SK-N-MC (cell line): Measurements from ENCODE around the gene IMP4.
A peak's percentile ranks its signal among the peaks of the same experiment; 100 is the strongest.
"Not testable (repeated sequence)": the region's sequence is repeated elsewhere in the genome, so short reads cannot be mapped to it uniquely, and the experiment has no call there.

ENCODE experiments used
- DNase-seq: peaks from one replicate; pipeline ENCODE4 v3.0.0-alpha.2; 2011; ENCODE audit warnings: low read depth, low spot score
- H3K27ac ChIP-seq: fragments of 200-600 bp; sonication (generic); 2 replicates; pipeline ENCODE4 v1.5.1; 2016; ENCODE audit warnings: mixed run types
- H3K36me3 ChIP-seq: fragments of 200-600 bp; sonication (generic); 2 replicates; pipeline ENCODE4 v1.6.1; 2017; ENCODE audit warnings: antibody characterized with exemption, low read length, mixed read lengths; ENCODE audit not compliant: insufficient read depth
- H3K4me3 ChIP-seq: fragments of 200-600 bp; sonication (generic); 2 replicates; pipeline ENCODE4 v1.5.1; 2016
- H3K9ac ChIP-seq: fragments of 200-600 bp; sonication (generic); 2 replicates; pipeline ENCODE4 v1.8.0; 2017; ENCODE audit warnings: mixed run types, mixed read lengths; ENCODE audit not compliant: insufficient read length
- H3K9me3 ChIP-seq: fragments of 200-600 bp; sonication (generic); 2 replicates; pipeline ENCODE4 v1.6.1; 2017; ENCODE audit warnings: low read depth, mild to moderate bottlenecking, antibody characterized with exemption, low read length, moderate library complexity, mixed read lengths
- EZH2 ChIP-seq: fragments of 200-600 bp; sonication (generic); IDR thresholded peaks from one replicate; pipeline ENCODE4 v1.6.1; 2017; ENCODE audit warnings: antibody characterized with exemption
- FOXP2 ChIP-seq: optimal IDR thresholded peaks from 2 replicates; pipeline ENCODE3; 2011; ENCODE audit warnings: mild to moderate bottlenecking, moderate library complexity; ENCODE audit not compliant: insufficient read depth; ENCODE audit errors: extremely low read length, control extremely low read depth
- POLR2AphosphoS5 ChIP-seq: IDR thresholded peaks from 2 replicates; pipeline ENCODE4 v1.6.1; 2012; ENCODE audit warnings: mild to moderate bottlenecking, low read depth, low read length, borderline replicate concordance

Gene IMP4

GRCh38 chr2:130313812-130314334, 28.8 kb upstream of the IMP4 start:
- Histone ChIP-seq H3K9ac (no peak overlapping the region), H3K27ac (no peak overlapping the region), H3K36me3 (no peaks in the 10 kb centered on the region), H3K4me3 (no peak overlapping the region), H3K9me3 (no peaks in the 10 kb centered on the region)
- TF ChIP-seq FOXP2 (no peak), EZH2 (no peak), POLR2AphosphoS5 (no peak)
- DNase-seq: no peak

- Histone ChIP-seq H3K27ac (no peak overlapping the region), H3K4me3 (no peak overlapping the region), H3K36me3 (no peaks in the 10 kb centered on the region), H3K9ac (no peak overlapping the region), H3K9me3 (no peaks in the 10 kb centered on the region)
- no peak for DNase-seq
- TF ChIP-seq FOXP2: no peak
- TF ChIP-seq EZH2: no peak
- no peak for TF ChIP-seq POLR2AphosphoS5
Measured at GRCh38 chr2:130314377-130314776, 28.3 kb upstream of the IMP4 start.

DNA sequence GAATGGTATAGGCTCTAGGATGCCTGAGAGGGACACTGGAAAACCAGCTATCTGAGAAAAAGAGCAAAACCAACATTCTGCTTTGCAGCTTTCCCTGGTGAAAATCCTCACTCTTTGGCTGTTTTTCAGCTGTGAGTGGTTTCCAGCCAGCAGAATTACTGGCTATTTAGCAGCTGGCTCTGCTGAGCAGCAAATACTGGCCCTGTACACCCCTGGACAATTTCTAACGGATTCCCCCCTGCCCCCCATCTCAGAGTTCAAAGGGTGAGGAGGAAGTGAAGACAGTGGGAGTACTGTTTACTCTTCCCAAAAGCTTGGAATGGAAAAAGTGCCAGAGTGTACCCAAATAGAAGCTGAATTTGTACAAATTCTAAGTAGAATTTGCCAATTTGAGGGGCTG, 26.1 kb upstream of the IMP4 start:
- no peak overlapping the region for H3K27ac ChIP-seq
- H3K4me3 ChIP-seq: no peak overlapping the region
- H3K36me3 ChIP-seq: no peaks in the 10 kb centered on the region
- no peak for DNase-seq
- no peak for TF ChIP-seq EZH2
- TF ChIP-seq POLR2AphosphoS5: no peak
- TF ChIP-seq FOXP2: no peak
- H3K9ac ChIP-seq: no peak overlapping the region
- no peaks in the 10 kb centered on the region for H3K9me3 ChIP-seq

DNA sequence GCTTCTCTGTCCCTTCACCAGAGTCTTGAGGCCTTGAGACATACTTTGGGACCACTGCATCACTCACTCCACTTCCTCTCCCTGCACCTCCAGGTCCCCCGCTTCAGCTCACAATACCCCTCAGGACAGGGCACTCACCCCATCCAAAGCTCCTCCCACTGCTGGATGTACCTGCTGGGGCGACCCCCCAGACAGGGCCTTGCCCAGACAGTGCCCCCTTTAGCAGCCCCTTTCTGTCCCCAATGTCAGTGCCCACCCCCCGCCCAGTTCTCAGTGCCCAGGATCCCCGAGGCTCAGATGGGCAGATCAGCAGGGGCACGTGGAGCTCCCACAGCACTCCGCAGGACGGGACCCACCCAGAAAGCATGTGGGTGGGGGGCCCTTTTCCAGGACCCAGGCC, 23.8 kb upstream of the IMP4 start:
- Histone ChIP-seq H3K9ac (no peak overlapping the region), H3K9me3 (no peaks in the 10 kb centered on the region), H3K4me3 (no peak overlapping the region), H3K27ac (no peak overlapping the region), H3K36me3 (no peaks in the 10 kb centered on the region)
- DNase-seq: no peak
- TF ChIP-seq EZH2 (no peak), FOXP2 (no peak), POLR2AphosphoS5 (no peak)

GRCh38 chr2:130319536-130319935, 23.2 kb upstream of the IMP4 start:
- no peaks in the 10 kb centered on the region for H3K9me3 ChIP-seq
- TF ChIP-seq FOXP2 (no peak), EZH2 (no peak), POLR2AphosphoS5 (no peak)
- H3K4me3 ChIP-seq: no peak overlapping the region
- H3K9ac ChIP-seq: no peak overlapping the region
- no peak for DNase-seq
- no peak overlapping the region for H3K27ac ChIP-seq
- H3K36me3 ChIP-seq: no peaks in the 10 kb centered on the region

GRCh38 chr2:130327703-130328527, 14.8 kb upstream of the IMP4 start:
- H3K9ac ChIP-seq: no peak overlapping the region
- no peaks in the 10 kb centered on the region for H3K36me3 ChIP-seq
- DNase-seq: no peak
- no peaks in the 10 kb centered on the region for H3K9me3 ChIP-seq
- H3K27ac ChIP-seq: no peak overlapping the region
- TF ChIP-seq POLR2AphosphoS5 (no peak), FOXP2 (no peak), EZH2 (no peak)
- H3K4me3 ChIP-seq: no peak overlapping the region

- DNase-seq: no peak
- no peak for TF ChIP-seq EZH2
- TF ChIP-seq POLR2AphosphoS5: no peak
- TF ChIP-seq FOXP2: no peak
- Histone ChIP-seq H3K9ac (no peak overlapping the region), H3K4me3 (no peak overlapping the region), H3K9me3 (no peaks in the 10 kb centered on the region), H3K36me3 (no peaks in the 10 kb centered on the region), H3K27ac (no peak overlapping the region)
Measured at GRCh38 chr2:130328710-130329109, 14.0 kb upstream of the IMP4 start.

- H3K4me3 ChIP-seq: peak overlapping the region; percentile 57; the same call in 1 of the 2 replicates
- no peak overlapping the region for H3K27ac ChIP-seq
- no peak overlapping the region for H3K9ac ChIP-seq
Measured at GRCh38 chr2:130332271-130333073, 10.2 kb upstream of the IMP4 start.

GRCh38 chr2:130333253-130333652, 9.4 kb upstream of the IMP4 start:
- H3K27ac ChIP-seq, H3K9me3 ChIP-seq, H3K4me3 ChIP-seq, DNase-seq, H3K9ac ChIP-seq, H3K36me3 ChIP-seq: not testable (repeated sequence)

More at GRCh38 chr2:130332271-130333073, 10.2 kb upstream of the IMP4 start:
- no peak for TF ChIP-seq FOXP2
- Histone ChIP-seq H3K9me3 (no peaks in the 10 kb centered on the region), H3K36me3 (no peaks in the 10 kb centered on the region)
- DNase-seq: no peak
